Endodermal cell (in vitro differentiated cells): ENCODE results near the gene MYBPC2. TPM values are rescaled to one million over a fixed set of nuclear protein-coding genes. Genes with fewer than 3 reads are reported as not detected.

ENCODE experiments used
- DNase-seq: peaks from one replicate; pipeline ENCODE4 v3.0.0-alpha.2; 2017
- H3K27ac ChIP-seq: 2 replicates; pipeline ENCODE4 v1.5.1; 2013; ENCODE audit warnings: mild to moderate bottlenecking, low read depth, low read length, moderate library complexity
- H3K27me3 ChIP-seq: 2 replicates; pipeline ENCODE4 v1.6.1; 2013; ENCODE audit warnings: mild to moderate bottlenecking, low read length, moderate library complexity; ENCODE audit not compliant: insufficient read depth, control insufficient read depth, poor library complexity, severe bottlenecking
- H3K36me3 ChIP-seq: 2 replicates; pipeline ENCODE4 v1.7.0; 2013; ENCODE audit warnings: mild to moderate bottlenecking, low read length, moderate library complexity; ENCODE audit not compliant: control insufficient read depth, insufficient read depth
- H3K4me1 ChIP-seq: one replicate; pipeline ENCODE4 v1.7.0; 2013; ENCODE audit warnings: low read length; ENCODE audit not compliant: control insufficient read depth, insufficient read depth
- H3K4me3 ChIP-seq: 2 replicates; pipeline ENCODE4 v1.5.1; 2013; ENCODE audit warnings: mild to moderate bottlenecking, low read length, moderate library complexity
- H3K9ac ChIP-seq: 2 replicates; pipeline ENCODE4 v1.6.1; 2013; ENCODE audit warnings: mild to moderate bottlenecking, low read length, moderate library complexity; ENCODE audit not compliant: poor library complexity, severe bottlenecking; ENCODE audit errors: extremely low read depth
- H3K9me3 ChIP-seq: 2 replicates; pipeline ENCODE4 v1.6.1; 2013; ENCODE audit warnings: mild to moderate bottlenecking, low read length, moderate library complexity; ENCODE audit not compliant: control insufficient read depth
- H3K27ac Mint-ChIP-seq: 2 replicates; pipeline ENCODE4 v1.8.0; 2020; ENCODE audit warnings: mixed read lengths
- H3K27me3 Mint-ChIP-seq: 2 replicates; pipeline ENCODE4 v1.8.0; 2021; ENCODE audit warnings: mild to moderate bottlenecking, mixed read lengths; ENCODE audit not compliant: insufficient read depth
- H3K36me3 Mint-ChIP-seq: 2 replicates; pipeline ENCODE4 v1.8.0; 2020; ENCODE audit warnings: low read depth, mixed read lengths
- H3K4me1 Mint-ChIP-seq: 2 replicates; pipeline ENCODE4 v1.8.0; 2020; ENCODE audit warnings: mixed read lengths
- H3K4me3 Mint-ChIP-seq: 2 replicates; pipeline ENCODE4 v1.8.0; 2020; ENCODE audit warnings: mild to moderate bottlenecking, moderate library complexity, mixed read lengths
- H3K9me3 Mint-ChIP-seq: 2 replicates; pipeline ENCODE4 v1.8.0; 2020; ENCODE audit warnings: mild to moderate bottlenecking, mixed read lengths
- WGBS, 2 experiments: methylation state at CpG; one replicate each; pipeline versions ENCODE4 v1.1.5 to v1.1.7; 2013; ENCODE audit warnings: missing lambda C conversion rate in 2 of 2, mixed read lengths in 1 of 2; ENCODE audit not compliant: insufficient coverage in 1 of 2, insufficient read length in 1 of 2; 5-methylcytosine and 5-hydroxymethylcytosine counted together
- total RNA-seq, 2 donors: library from RNA; stranded (reverse); fragmentation: NEBNext Ultra II Directional in 1 of 2; extraction: Animal tissue kit (Norgen Biotek cat#: 25700) in 1 of 2; gene quantifications; 2 replicates in 1 of 2; 3 replicates in 1 of 2; pipeline ENCODE4 v1.2.1, GENCODE V29; 2021
- TF ChIP-seq, protein P1 (sequence below): fragments of 200-600 bp; sonication (generic); conservative IDR thresholded peaks from 2 replicates; pipeline ENCODE4 v1.5.0; 2021; ENCODE audit warnings: antibody characterized with exemption, mild to moderate bottlenecking

Gene MYBPC2
- total RNA-seq, 2 donors from 2014 or later: 1.9 to 2.3 TPM

DNA sequence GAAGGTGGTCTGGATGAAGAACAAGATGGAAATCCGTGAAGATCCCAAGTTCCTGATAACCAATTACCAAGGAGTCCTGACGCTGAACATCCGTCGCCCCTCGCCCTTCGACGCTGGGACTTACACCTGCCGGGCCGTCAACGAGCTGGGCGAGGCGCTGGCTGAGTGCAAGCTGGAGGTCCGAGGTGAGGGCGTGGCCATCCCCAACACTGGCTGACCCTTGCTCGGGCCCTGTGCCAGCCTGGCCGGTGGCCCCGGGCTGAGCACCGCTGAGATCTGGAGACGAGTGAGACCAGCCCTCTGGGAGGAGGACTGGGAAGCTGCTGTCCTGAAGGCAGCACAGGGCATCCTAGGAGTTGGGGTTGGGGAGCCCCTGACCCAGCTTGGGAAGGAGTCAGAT is 31.7 kb downstream of the MYBPC2 start:
- 89 to 92% methylated on average over 15 to 19 of the region's 19 CpGs for WGBS, 2 experiments
- H3K27me3 ChIP-seq: no peaks in the 10 kb centered on the region
- Mint-ChIP-seq H3K27me3 (peaks cover 7% of the 10 kb centered on the region), H3K27ac (no peak overlapping the region), H3K36me3 (no peaks in the 10 kb centered on the region), H3K4me1 (peaks cover 5% of the 10 kb centered on the region), H3K4me3 (no peak overlapping the region), H3K9me3 (no peaks in the 10 kb centered on the region)
- no peaks in the 10 kb centered on the region for H3K36me3 ChIP-seq
- no peaks in the 10 kb centered on the region for H3K4me1 ChIP-seq
- DNase-seq: peak; percentile 29
- no peak overlapping the region for H3K9ac ChIP-seq
- no peaks in the 10 kb centered on the region for H3K9me3 ChIP-seq
- no peak overlapping the region for H3K27ac ChIP-seq
- TF ChIP-seq, protein P1, sequence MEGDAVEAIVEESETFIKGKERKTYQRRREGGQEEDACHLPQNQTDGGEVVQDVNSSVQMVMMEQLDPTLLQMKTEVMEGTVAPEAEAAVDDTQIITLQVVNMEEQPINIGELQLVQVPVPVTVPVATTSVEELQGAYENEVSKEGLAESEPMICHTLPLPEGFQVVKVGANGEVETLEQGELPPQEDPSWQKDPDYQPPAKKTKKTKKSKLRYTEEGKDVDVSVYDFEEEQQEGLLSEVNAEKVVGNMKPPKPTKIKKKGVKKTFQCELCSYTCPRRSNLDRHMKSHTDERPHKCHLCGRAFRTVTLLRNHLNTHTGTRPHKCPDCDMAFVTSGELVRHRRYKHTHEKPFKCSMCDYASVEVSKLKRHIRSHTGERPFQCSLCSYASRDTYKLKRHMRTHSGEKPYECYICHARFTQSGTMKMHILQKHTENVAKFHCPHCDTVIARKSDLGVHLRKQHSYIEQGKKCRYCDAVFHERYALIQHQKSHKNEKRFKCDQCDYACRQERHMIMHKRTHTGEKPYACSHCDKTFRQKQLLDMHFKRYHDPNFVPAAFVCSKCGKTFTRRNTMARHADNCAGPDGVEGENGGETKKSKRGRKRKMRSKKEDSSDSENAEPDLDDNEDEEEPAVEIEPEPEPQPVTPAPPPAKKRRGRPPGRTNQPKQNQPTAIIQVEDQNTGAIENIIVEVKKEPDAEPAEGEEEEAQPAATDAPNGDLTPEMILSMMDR: no peak
- H3K4me3 ChIP-seq: no peak overlapping the region

DNA sequence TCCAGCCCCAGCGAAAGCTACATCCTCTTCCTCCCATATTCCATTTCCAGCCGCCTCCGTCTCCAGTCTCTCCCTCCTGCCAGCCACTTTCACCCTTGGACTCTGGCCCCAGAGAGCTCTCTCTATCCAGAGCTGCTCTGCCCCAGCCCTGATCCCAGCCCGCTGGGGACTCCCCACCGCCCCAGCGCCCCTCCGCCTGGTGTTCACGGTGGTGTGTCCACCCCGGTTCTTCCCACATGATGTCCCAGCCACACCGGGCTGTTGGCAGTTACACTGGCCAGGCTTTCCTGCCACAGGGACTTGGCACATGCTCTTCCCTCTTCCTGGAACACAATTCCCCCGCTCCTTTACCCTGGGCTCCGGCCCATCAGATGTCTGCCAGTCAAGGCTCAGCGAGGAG is 32.3 kb downstream of the MYBPC2 start:
- Mint-ChIP-seq H3K27ac (no peak overlapping the region), H3K9me3 (no peaks in the 10 kb centered on the region), H3K4me1 (peaks cover 5% of the 10 kb centered on the region), H3K36me3 (no peaks in the 10 kb centered on the region), H3K4me3 (no peak overlapping the region), H3K27me3 (peaks cover 7% of the 10 kb centered on the region)
- Histone ChIP-seq H3K4me3 (no peak overlapping the region), H3K9ac (no peak overlapping the region), H3K27me3 (no peaks in the 10 kb centered on the region), H3K4me1 (no peaks in the 10 kb centered on the region), H3K9me3 (no peaks in the 10 kb centered on the region), H3K36me3 (no peaks in the 10 kb centered on the region), H3K27ac (no peak overlapping the region)
- TF ChIP-seq, protein P1: no peak
- DNase-seq: no peak
- WGBS, 2 experiments: 93 to 97% methylated on average over 6 to 13 of the region's 13 CpGs

DNA sequence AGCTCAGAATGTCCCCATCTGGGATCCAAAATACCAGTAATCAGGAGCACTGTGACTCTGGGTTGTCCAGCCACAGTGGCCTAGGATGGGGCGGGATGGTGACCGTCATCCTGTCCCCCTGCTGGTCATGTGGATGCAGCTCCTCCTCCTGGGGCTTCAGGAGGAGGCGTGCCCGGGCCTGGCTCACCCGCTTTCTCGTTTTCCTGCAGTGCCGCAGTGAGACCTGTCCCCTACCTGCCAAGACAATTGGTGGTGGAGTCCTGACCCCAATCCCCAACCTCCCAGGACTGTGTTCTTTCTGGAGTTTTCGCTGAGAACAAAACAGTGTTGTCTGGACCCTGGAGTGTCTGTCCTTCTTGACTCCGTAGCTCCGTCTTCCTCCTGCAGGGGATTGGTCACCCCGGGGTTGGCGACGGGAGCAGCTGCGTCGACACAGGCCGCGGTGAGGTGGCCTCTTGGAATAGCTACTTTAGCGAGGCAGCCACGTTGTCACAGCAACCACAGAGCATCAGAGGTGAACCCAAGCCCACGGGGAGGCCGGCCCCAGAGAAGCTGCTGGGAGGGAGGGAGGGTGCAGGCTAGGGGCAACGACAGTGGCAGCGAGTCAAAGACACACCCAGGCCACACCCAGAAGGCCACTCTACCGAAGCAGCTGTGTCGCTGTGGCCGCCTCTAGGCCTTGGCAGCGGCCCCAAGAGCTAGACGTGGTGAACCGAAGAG is 33.5 kb downstream of the MYBPC2 start:
- Mint-ChIP-seq H3K4me3 (no peak overlapping the region), H3K9me3 (no peaks in the 10 kb centered on the region), H3K4me1 (peaks cover 5% of the 10 kb centered on the region), H3K27me3 (peaks cover 7% of the 10 kb centered on the region), H3K36me3 (no peaks in the 10 kb centered on the region), H3K27ac (peak overlapping the region; percentile 84)
- Histone ChIP-seq H3K9ac (no peak overlapping the region), H3K9me3 (no peaks in the 10 kb centered on the region), H3K4me1 (no peaks in the 10 kb centered on the region), H3K4me3 (no peak overlapping the region), H3K27ac (peak overlapping the region; percentile 30), H3K36me3 (no peaks in the 10 kb centered on the region), H3K27me3 (no peaks in the 10 kb centered on the region)
- TF ChIP-seq, protein P1: peak; percentile 82
- DNase-seq: peak; percentile 92
- WGBS, 2 experiments: 72 to 83% methylated on average over 18 to 29 of the region's 29 CpGs
